Natural killer cell (primary cell): ENCODE measurements around the gene MS4A13. TPM values are rescaled to one million over a fixed set of nuclear protein-coding genes. Genes with fewer than 3 reads are reported as not detected.

Source experiments
- ATAC-seq, 3 donors: fragments of 150-1000 bp in 2 of 3; fragments of 200-7000 bp in 1 of 3; cut with Tn5 transposase; 1 replicate in 1 of 3; 2 replicates in 2 of 3; pipeline ENCODE4 v1.10.0; 2021; ENCODE audit warnings: mild to moderate bottlenecking in 2 of 3, moderate library complexity in 2 of 3
- DNase-seq, 2 donors: peaks; one replicate each; pipeline versions ENCODE4 v3.0.0 to v3.0.0-alpha.2; 2013 to 2021; ENCODE audit warnings: mixed read lengths in 1 of 2
- H3K27ac ChIP-seq: one replicate; pipeline ENCODE4 v1.5.1; 2013; ENCODE audit warnings: mild to moderate bottlenecking, low read length
- H3K27me3 ChIP-seq: one replicate; pipeline ENCODE4 v1.6.1; 2013; ENCODE audit warnings: low read length; ENCODE audit not compliant: control insufficient read depth, insufficient read depth
- H3K36me3 ChIP-seq: one replicate; pipeline ENCODE4 v1.6.1; 2013; ENCODE audit warnings: low read length; ENCODE audit not compliant: control insufficient read depth, insufficient read depth
- H3K4me1 ChIP-seq: one replicate; pipeline ENCODE4 v1.6.1; 2013; ENCODE audit warnings: low read length; ENCODE audit not compliant: control insufficient read depth, insufficient read depth
- H3K4me3 ChIP-seq: one replicate; pipeline ENCODE4 v1.5.1; 2013; ENCODE audit warnings: low read length
- H3K9me3 ChIP-seq: one replicate; pipeline ENCODE4 v1.6.1; 2013; ENCODE audit warnings: low read length; ENCODE audit not compliant: control insufficient read depth, insufficient read depth
- H3K27ac Mint-ChIP-seq, 2 donors: one replicate each; pipeline ENCODE4 v1.8.0; 2022; ENCODE audit warnings: mild to moderate bottlenecking in 2 of 2, mixed read lengths in 2 of 2, moderate library complexity in 1 of 2
- H3K27me3 Mint-ChIP-seq, 2 donors: one replicate each; pipeline ENCODE4 v1.8.0; 2022; ENCODE audit warnings: low read depth in 2 of 2, mixed read lengths in 2 of 2
- H3K36me3 Mint-ChIP-seq: one replicate; pipeline ENCODE4 v1.8.0; 2022; ENCODE audit warnings: mixed read lengths
- H3K4me1 Mint-ChIP-seq, 2 donors: one replicate each; pipeline ENCODE4 v1.8.0; 2022; ENCODE audit warnings: mixed read lengths in 2 of 2
- H3K4me3 Mint-ChIP-seq: one replicate; pipeline ENCODE4 v1.8.0; 2022; ENCODE audit warnings: mild to moderate bottlenecking, moderate library complexity, mixed read lengths
- H3K9me3 Mint-ChIP-seq, 2 donors: one replicate each; pipeline ENCODE4 v1.8.0; 2022; ENCODE audit warnings: mixed read lengths in 2 of 2
- WGBS: methylation state at CpG from one replicate; pipeline ENCODE4 v1.1.7; 2013; ENCODE audit warnings: missing lambda C conversion rate; ENCODE audit not compliant: insufficient coverage; 5-methylcytosine and 5-hydroxymethylcytosine counted together
- intact Hi-C: fragments of 100-400 bp; cut with micrococcal nuclease; formaldehyde crosslinking; loops from one replicate; pipeline ENCODE4 v1.14.2; 2022
- total RNA-seq, 4 donors: library from RNA; stranded (reverse); fragments of 120-200 nt in 1 of 4; gene quantifications; one replicate each; pipeline versions ENCODE4 v1.2.3 to v1.2.4, GENCODE V29; 2013 to 2022
- TF ChIP-seq, protein P1 (sequence below): fragments of 200-600 bp; IDR thresholded peaks from one replicate; pipeline ENCODE4 v1.8.0; 2022; ENCODE audit warnings: antibody characterized with exemption

MS4A13 gene, protein sequence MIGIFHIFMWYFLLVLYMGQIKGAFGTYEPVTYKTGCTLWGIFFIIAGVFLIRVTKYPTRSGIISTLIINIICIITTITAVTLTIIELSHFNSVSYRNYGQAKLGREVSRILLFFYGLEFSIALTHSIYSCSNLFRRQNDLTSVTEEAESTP
- not detected for total RNA-seq
- total RNA-seq (2013) = not detected

DNA sequence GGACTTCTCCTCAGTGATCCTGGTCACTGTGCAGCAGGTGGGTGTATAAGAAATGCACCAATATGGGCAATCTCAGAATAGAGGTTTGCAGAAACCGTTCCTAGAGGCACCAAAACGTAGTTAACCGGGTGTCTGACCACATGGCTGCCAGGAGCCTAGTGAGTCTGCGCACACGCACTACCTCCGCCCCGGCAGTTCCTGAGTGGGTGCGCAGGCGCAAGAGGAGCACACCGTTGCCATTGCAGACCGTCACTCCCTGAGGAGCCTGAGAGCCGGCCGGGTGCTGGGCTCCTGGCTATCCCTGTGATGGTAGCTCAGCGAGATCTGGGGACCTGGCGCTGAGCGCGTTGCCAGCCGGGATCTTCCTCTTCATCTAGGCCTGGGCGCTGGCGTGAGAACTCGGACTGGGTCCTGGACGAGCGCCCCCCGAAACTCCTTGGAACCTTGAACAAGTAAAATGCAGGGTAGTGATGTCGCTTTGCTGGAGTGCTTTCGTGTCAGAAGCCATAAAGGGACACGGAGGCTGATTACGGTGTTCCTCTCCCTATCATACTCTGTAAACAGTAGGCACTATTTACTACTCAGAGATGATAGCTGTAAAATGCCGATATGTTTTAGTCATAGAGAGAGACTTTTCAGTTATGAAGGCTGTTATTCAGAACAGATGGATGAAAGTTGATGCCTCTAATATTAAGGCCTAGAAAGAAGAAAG is at the start of gene MS4A13:
Gene MS4A13, plus strand, starts transcription at position 249 of the 712 bp plus-strand sequence. CDS start 2,692 bp downstream, outside the sequence.
- Mint-ChIP-seq H3K4me1 (peaks cover 0 to 4% of the 10 kb centered on the region in 2 donors), H3K27ac (no peak within 1 kb of the TSS), H3K27me3 (peaks cover 20 to 39% of the 10 kb centered on the region in 2 donors), H3K36me3 (peaks cover 6% of the 10 kb centered on the region), H3K9me3 (peaks cover 0 to 3% of the 10 kb centered on the region in 2 donors), H3K4me3 (no peak within 1 kb of the TSS)
- H3K27me3 ChIP-seq = peaks cover 4% of the 10 kb centered on the region
- 94% methylated on average over 29 of the region's 29 CpGs for WGBS
- no peaks in the 10 kb centered on the region for H3K4me1 ChIP-seq
- DNase-seq = no peak
- intact Hi-C loops = no loop called here
- no peaks in the 10 kb centered on the region for H3K36me3 ChIP-seq
- no peak for ATAC-seq
- TF ChIP-seq, protein P1, sequence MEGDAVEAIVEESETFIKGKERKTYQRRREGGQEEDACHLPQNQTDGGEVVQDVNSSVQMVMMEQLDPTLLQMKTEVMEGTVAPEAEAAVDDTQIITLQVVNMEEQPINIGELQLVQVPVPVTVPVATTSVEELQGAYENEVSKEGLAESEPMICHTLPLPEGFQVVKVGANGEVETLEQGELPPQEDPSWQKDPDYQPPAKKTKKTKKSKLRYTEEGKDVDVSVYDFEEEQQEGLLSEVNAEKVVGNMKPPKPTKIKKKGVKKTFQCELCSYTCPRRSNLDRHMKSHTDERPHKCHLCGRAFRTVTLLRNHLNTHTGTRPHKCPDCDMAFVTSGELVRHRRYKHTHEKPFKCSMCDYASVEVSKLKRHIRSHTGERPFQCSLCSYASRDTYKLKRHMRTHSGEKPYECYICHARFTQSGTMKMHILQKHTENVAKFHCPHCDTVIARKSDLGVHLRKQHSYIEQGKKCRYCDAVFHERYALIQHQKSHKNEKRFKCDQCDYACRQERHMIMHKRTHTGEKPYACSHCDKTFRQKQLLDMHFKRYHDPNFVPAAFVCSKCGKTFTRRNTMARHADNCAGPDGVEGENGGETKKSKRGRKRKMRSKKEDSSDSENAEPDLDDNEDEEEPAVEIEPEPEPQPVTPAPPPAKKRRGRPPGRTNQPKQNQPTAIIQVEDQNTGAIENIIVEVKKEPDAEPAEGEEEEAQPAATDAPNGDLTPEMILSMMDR = no peak
- no peaks in the 10 kb centered on the region for H3K9me3 ChIP-seq
- no peak within 1 kb of the TSS for H3K27ac ChIP-seq
- no peak within 1 kb of the TSS for H3K4me3 ChIP-seq

DNA sequence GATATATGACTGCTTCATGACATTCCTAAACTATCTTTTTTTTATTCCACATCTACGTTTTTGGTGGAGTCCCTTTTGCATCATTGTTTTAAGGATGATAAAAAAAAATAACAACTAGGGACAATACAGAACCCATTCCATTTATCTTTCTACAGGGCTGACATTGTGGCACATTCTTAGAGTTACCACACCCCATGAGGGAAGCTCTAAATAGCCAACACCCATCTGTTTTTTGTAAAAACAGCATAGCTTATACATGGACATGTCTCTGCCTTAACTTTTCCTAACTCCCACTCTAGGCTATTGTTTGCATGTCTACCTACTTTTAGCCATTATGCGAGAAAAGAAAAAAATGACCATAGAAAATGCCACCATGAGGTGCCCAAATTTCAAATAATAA is 46.4 kb upstream of the MS4A13 start:
- Mint-ChIP-seq H3K27ac (no peak overlapping the region), H3K9me3 (no peaks in the 10 kb centered on the region), H3K36me3 (no peaks in the 10 kb centered on the region), H3K4me1 (no peaks in the 10 kb centered on the region), H3K27me3 (peaks cover 9 to 12% of the 10 kb centered on the region in 2 donors), H3K4me3 (no peak overlapping the region)
- Histone ChIP-seq H3K4me3 (no peak overlapping the region), H3K27me3 (no peaks in the 10 kb centered on the region), H3K27ac (no peak overlapping the region), H3K4me1 (no peaks in the 10 kb centered on the region), H3K36me3 (no peaks in the 10 kb centered on the region), H3K9me3 (no peaks in the 10 kb centered on the region)
- intact Hi-C loops = no loop called here
- DNase-seq (no peak), ATAC-seq (no peak)
- 80% methylated on average over 1 of the region's 2 CpGs for WGBS
- TF ChIP-seq, protein P1 = no peak

DNA sequence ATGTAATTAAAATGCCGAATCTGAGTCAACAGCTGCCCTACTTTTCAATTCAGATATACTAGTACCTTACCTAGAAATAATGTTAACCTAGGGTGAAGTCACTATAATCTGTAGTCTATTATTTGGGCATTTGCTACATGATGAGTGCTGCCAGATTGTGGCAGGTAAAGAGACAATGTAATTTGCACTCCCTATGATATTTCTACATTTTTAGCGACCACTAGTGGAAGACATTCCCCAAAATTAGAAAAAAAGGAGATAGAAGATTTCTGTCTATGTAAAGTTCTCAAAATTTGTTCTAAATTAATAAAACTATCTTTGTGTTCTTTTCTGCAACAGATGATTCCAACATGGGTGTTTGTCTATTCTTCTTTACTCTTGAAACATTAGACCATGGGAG is 45.5 kb upstream of the MS4A13 start:
- H3K27me3 Mint-ChIP-seq = peaks cover 9 to 12% of the 10 kb centered on the region in 2 donors
- H3K27me3 ChIP-seq = no peaks in the 10 kb centered on the region
- intact Hi-C loops = no loop called here
- ATAC-seq (no peak), DNase-seq (no peak)
- H3K4me1 Mint-ChIP-seq = no peaks in the 10 kb centered on the region
- H3K4me3 ChIP-seq = no peak overlapping the region
- TF ChIP-seq, protein P1 = no peak
- no peaks in the 10 kb centered on the region for H3K4me1 ChIP-seq
- WGBS = no CpG with 5 or more reads among the region's 2 CpGs
- no peaks in the 10 kb centered on the region for H3K9me3 ChIP-seq
- no peaks in the 10 kb centered on the region for H3K9me3 Mint-ChIP-seq
- no peak overlapping the region for H3K4me3 Mint-ChIP-seq
- H3K36me3 ChIP-seq = no peaks in the 10 kb centered on the region
- H3K27ac Mint-ChIP-seq = no peak overlapping the region
- H3K36me3 Mint-ChIP-seq = no peaks in the 10 kb centered on the region
- H3K27ac ChIP-seq = no peak overlapping the region
